Measurements from ENCODE around the gene SORCS2.

The SORCS2 gene

GRCh38 chr4:7547368-7548040 lies 355.2 kb downstream of the SORCS2 start:
- no peak overlapping the region for H3K27ac ChIP-seq
- no peak for TF ChIP-seq EZH2 (IDR thresholded peaks at IDR 0.05)
- TF ChIP-seq FOXP2 (optimal IDR thresholded peaks at IDR 0.05; ENCODE audit: control extremely low read depth, extremely low read length, insufficient read depth), result no peak
- no peak for TF ChIP-seq POLR2AphosphoS5 (IDR thresholded peaks at IDR 0.05; ENCODE audit: borderline replicate concordance, low read depth, low read length)
- no peak for DNase-seq (ENCODE audit: low read depth, low spot score)
- H3K9me3 ChIP-seq (ENCODE audit: low read depth, low read length), result no peaks in the 10 kb centered on the region
- no peak overlapping the region for H3K4me3 ChIP-seq
- H3K9ac ChIP-seq (ENCODE audit: insufficient read length), result no peak overlapping the region
- no peaks in the 10 kb centered on the region for H3K36me3 ChIP-seq (ENCODE audit: insufficient read depth, low read length)

GRCh38 chr4:7549866-7550265 lies 357.5 kb downstream of the SORCS2 start:
- Histone ChIP-seq H3K27ac (no peak overlapping the region), H3K9me3 (ENCODE audit: low read depth, low read length) (no peaks in the 10 kb centered on the region), H3K4me3 (no peak overlapping the region), H3K36me3 (ENCODE audit: insufficient read depth, low read length) (no peaks in the 10 kb centered on the region), H3K9ac (ENCODE audit: insufficient read length) (no peak overlapping the region)
- no peak for DNase-seq (ENCODE audit: low read depth, low spot score)
- TF ChIP-seq FOXP2 (optimal IDR thresholded peaks at IDR 0.05; ENCODE audit: control extremely low read depth, extremely low read length, insufficient read depth) (no peak), POLR2AphosphoS5 (IDR thresholded peaks at IDR 0.05; ENCODE audit: borderline replicate concordance, low read depth, low read length) (no peak), EZH2 (IDR thresholded peaks at IDR 0.05) (no peak)

- no peaks in the 10 kb centered on the region for H3K9me3 ChIP-seq (ENCODE audit: low read depth, low read length)
- DNase-seq (ENCODE audit: low read depth, low spot score), result no peak
- no peak for TF ChIP-seq POLR2AphosphoS5 (IDR thresholded peaks at IDR 0.05; ENCODE audit: borderline replicate concordance, low read depth, low read length)
- TF ChIP-seq EZH2 (IDR thresholded peaks at IDR 0.05), result no peak
- TF ChIP-seq FOXP2 (optimal IDR thresholded peaks at IDR 0.05; ENCODE audit: control extremely low read depth, extremely low read length, insufficient read depth), result no peak
Measured at GRCh38 chr4:7552466-7552865, 360.1 kb downstream of the SORCS2 start.

GRCh38 chr4:7553280-7553679 lies 360.9 kb downstream of the SORCS2 start:
- Histone ChIP-seq H3K9me3 (ENCODE audit: low read depth, low read length) (no peaks in the 10 kb centered on the region), H3K36me3 (ENCODE audit: insufficient read depth, low read length) (no peaks in the 10 kb centered on the region), H3K27ac (no peak overlapping the region), H3K9ac (ENCODE audit: insufficient read length) (no peak overlapping the region), H3K4me3 (no peak overlapping the region)
- TF ChIP-seq POLR2AphosphoS5 (IDR thresholded peaks at IDR 0.05; ENCODE audit: borderline replicate concordance, low read depth, low read length) (no peak), FOXP2 (optimal IDR thresholded peaks at IDR 0.05; ENCODE audit: control extremely low read depth, extremely low read length, insufficient read depth) (no peak), EZH2 (IDR thresholded peaks at IDR 0.05) (no peak)
- no peak for DNase-seq (ENCODE audit: low read depth, low spot score)

More at GRCh38 chr4:7552466-7552865, 360.1 kb downstream of the SORCS2 start:
- Histone ChIP-seq H3K36me3 (ENCODE audit: insufficient read depth, low read length) (no peaks in the 10 kb centered on the region), H3K27ac (no peak overlapping the region), H3K4me3 (no peak overlapping the region), H3K9ac (ENCODE audit: insufficient read length) (no peak overlapping the region)

GRCh38 chr4:7554905-7555304 lies 362.6 kb downstream of the SORCS2 start:
- no peak overlapping the region for H3K4me3 ChIP-seq
- no peak overlapping the region for H3K27ac ChIP-seq
- H3K36me3 ChIP-seq (ENCODE audit: insufficient read depth, low read length), result no peaks in the 10 kb centered on the region
- H3K9ac ChIP-seq (ENCODE audit: insufficient read length), result no peak overlapping the region
- DNase-seq (ENCODE audit: low read depth, low spot score), result no peak
- H3K9me3 ChIP-seq (ENCODE audit: low read depth, low read length), result no peaks in the 10 kb centered on the region
- TF ChIP-seq POLR2AphosphoS5 (IDR thresholded peaks at IDR 0.05; ENCODE audit: borderline replicate concordance, low read depth, low read length) (no peak), EZH2 (IDR thresholded peaks at IDR 0.05) (no peak), FOXP2 (optimal IDR thresholded peaks at IDR 0.05; ENCODE audit: control extremely low read depth, extremely low read length, insufficient read depth) (no peak)

- H3K9ac ChIP-seq (ENCODE audit: insufficient read length), result no peak overlapping the region
- H3K9me3 ChIP-seq (ENCODE audit: low read depth, low read length), result no peaks in the 10 kb centered on the region
- TF ChIP-seq FOXP2 (optimal IDR thresholded peaks at IDR 0.05; ENCODE audit: control extremely low read depth, extremely low read length, insufficient read depth), result no peak
- no peak for TF ChIP-seq EZH2 (IDR thresholded peaks at IDR 0.05)
- TF ChIP-seq POLR2AphosphoS5 (IDR thresholded peaks at IDR 0.05; ENCODE audit: borderline replicate concordance, low read depth, low read length), result no peak
- no peaks in the 10 kb centered on the region for H3K36me3 ChIP-seq (ENCODE audit: insufficient read depth, low read length)
- no peak overlapping the region for H3K4me3 ChIP-seq
- H3K27ac ChIP-seq, result no peak overlapping the region
- DNase-seq (ENCODE audit: low read depth, low spot score), result no peak
Measured at GRCh38 chr4:7556558-7556957, 364.2 kb downstream of the SORCS2 start.

- DNase-seq (ENCODE audit: low read depth, low spot score), result no peak
- TF ChIP-seq POLR2AphosphoS5 (IDR thresholded peaks at IDR 0.05; ENCODE audit: borderline replicate concordance, low read depth, low read length), result no peak
- no peak for TF ChIP-seq FOXP2 (optimal IDR thresholded peaks at IDR 0.05; ENCODE audit: control extremely low read depth, extremely low read length, insufficient read depth)
- TF ChIP-seq EZH2 (IDR thresholded peaks at IDR 0.05), result no peak
- no peak overlapping the region for H3K9ac ChIP-seq (ENCODE audit: insufficient read length)
- no peak overlapping the region for H3K27ac ChIP-seq
- no peaks in the 10 kb centered on the region for H3K9me3 ChIP-seq (ENCODE audit: low read depth, low read length)
- H3K4me3 ChIP-seq, result no peak overlapping the region
- no peaks in the 10 kb centered on the region for H3K36me3 ChIP-seq (ENCODE audit: insufficient read depth, low read length)
Measured at GRCh38 chr4:7557456-7557855, 365.1 kb downstream of the SORCS2 start.

- H3K4me3 ChIP-seq, result no peak overlapping the region
- TF ChIP-seq FOXP2 (optimal IDR thresholded peaks at IDR 0.05; ENCODE audit: control extremely low read depth, extremely low read length, insufficient read depth), result no peak
- TF ChIP-seq EZH2 (IDR thresholded peaks at IDR 0.05), result no peak
- DNase-seq (ENCODE audit: low read depth, low spot score), result no peak
Measured at GRCh38 chr4:7558436-7558835, 366.1 kb downstream of the SORCS2 start.

GRCh38 chr4:7559316-7559715 lies 367.0 kb downstream of the SORCS2 start:
- H3K9me3 ChIP-seq (ENCODE audit: low read depth, low read length), result no peaks in the 10 kb centered on the region

More at GRCh38 chr4:7558436-7558835, 366.1 kb downstream of the SORCS2 start:
- H3K9me3 ChIP-seq (ENCODE audit: low read depth, low read length), result no peaks in the 10 kb centered on the region
- no peak overlapping the region for H3K27ac ChIP-seq
- no peaks in the 10 kb centered on the region for H3K36me3 ChIP-seq (ENCODE audit: insufficient read depth, low read length)
- no peak overlapping the region for H3K9ac ChIP-seq (ENCODE audit: insufficient read length)

More at GRCh38 chr4:7559316-7559715, 367.0 kb downstream of the SORCS2 start:
- no peak for DNase-seq (ENCODE audit: low read depth, low spot score)
- H3K27ac ChIP-seq, result no peak overlapping the region
- no peaks in the 10 kb centered on the region for H3K36me3 ChIP-seq (ENCODE audit: insufficient read depth, low read length)
- H3K9ac ChIP-seq (ENCODE audit: insufficient read length), result no peak overlapping the region
- TF ChIP-seq FOXP2 (optimal IDR thresholded peaks at IDR 0.05; ENCODE audit: control extremely low read depth, extremely low read length, insufficient read depth) (no peak), POLR2AphosphoS5 (IDR thresholded peaks at IDR 0.05; ENCODE audit: borderline replicate concordance, low read depth, low read length) (no peak), EZH2 (IDR thresholded peaks at IDR 0.05) (no peak)
- no peak overlapping the region for H3K4me3 ChIP-seq

Data from SK-N-MC (cell line).